HepG2 (cell line): ENCODE measurements around the gene MLLT10. TPM values are rescaled to one million over a fixed set of nuclear protein-coding genes. Genes with fewer than 3 reads are reported as not detected.

Experiments used
- ATAC-seq: fragments of 200-7000 bp; cut with Tn5 transposase; 3 replicates; pipeline ENCODE4 v1.9.1; 2020; ENCODE audit warnings: mild to moderate bottlenecking, moderate library complexity
- BruUV-seq: library from RNA; stranded (reverse); fragments of 400-500 nt; replicated peaks from 2 replicates; lab custom pipeline; 2021; lab: Mats Ljungman, UMichigan
- CTCF ChIA-PET: fragments of 300-600 bp; formaldehyde crosslinking; extraction: SDS; loops from one replicate; lab custom pipeline; 2021; ENCODE audit warnings: low total read pairs, inconsistent platforms, low intra/inter-chr PET ratio; lab: Yijun Ruan, JAX
- POLR2A ChIA-PET: fragments of 350-600 bp; sonication (Branson Sonifier 250); formaldehyde crosslinking; loops from one replicate; lab custom pipeline; 2020; ENCODE audit warnings: antibody characterized with exemption, inconsistent platforms; lab: Yijun Ruan, JAX
- DNase-seq: peaks from one replicate; pipeline ENCODE4 v3.0.0-alpha.2; 2015; ENCODE audit warnings: low spot score
- FAIRE-seq: peaks from 3 replicates; lab custom pipeline; 2011; peaks lifted over from hg19 to GRCh38; lab: Jason Lieb, UNC
- H2AFZ ChIP-seq: one replicate; pipeline ENCODE4 v1.6.1; 2011; ENCODE audit warnings: low read length, inconsistent platforms
- H3K27ac ChIP-seq: fragments of 300-600 bp; 3 replicates; pipeline ENCODE4 v1.8.0; 2011; ENCODE audit warnings: mixed run types, mild to moderate bottlenecking, mixed read lengths, low read length, inconsistent platforms; ENCODE audit not compliant: insufficient read depth; ENCODE audit errors: extremely low read length
- H3K27me3 ChIP-seq, 2 experiments: fragments of 200-600 bp in 1 of 2; 2 replicates in 1 of 2; 3 replicates in 1 of 2; pipeline versions ENCODE4 v1.6.0 to v1.8.0; 2011; ENCODE audit warnings: low read length in 2 of 2, mild to moderate bottlenecking in 2 of 2, moderate library complexity in 2 of 2, inconsistent platforms in 1 of 2; ENCODE audit not compliant: insufficient read depth in 2 of 2, control insufficient read depth in 1 of 2
- H3K36me3 ChIP-seq, 2 experiments: fragments of 200-600 bp in 1 of 2; replicated peaks in 1 of 2; 2 replicates in 1 of 2; 3 replicates in 1 of 2; pipeline versions ENCODE4 v1.5.1 to v1.8.0; 2011; ENCODE audit warnings: low read length in 2 of 2, inconsistent platforms in 1 of 2; ENCODE audit not compliant: insufficient read depth in 2 of 2, control insufficient read depth in 1 of 2
- H3K4me1 ChIP-seq: 2 replicates; pipeline ENCODE4 v1.5.1; 2012; ENCODE audit warnings: low read length, inconsistent platforms; ENCODE audit not compliant: insufficient read depth
- H3K4me2 ChIP-seq: 2 replicates; pipeline ENCODE4 v1.6.0; 2011; ENCODE audit warnings: low read depth, low read length, inconsistent platforms
- H3K4me3 ChIP-seq, 3 experiments: fragments of 200-600 bp in 1 of 3; sonication (generic), shearing (Covaris generic) in 1 of 3; replicated peaks in 1 of 3; 2 replicates each; pipeline ENCODE4 v1.5.1; 2011 to 2016; ENCODE audit warnings: low read length in 3 of 3, inconsistent platforms in 2 of 3, low read depth in 2 of 3, mild to moderate bottlenecking in 2 of 3, control low read depth in 1 of 3, mixed read lengths in 1 of 3; ENCODE audit not compliant: insufficient read depth in 1 of 3
- H3K79me2 ChIP-seq: one replicate; pipeline ENCODE4 v1.6.1; 2011; ENCODE audit warnings: low read length, inconsistent platforms; ENCODE audit not compliant: insufficient read depth
- H3K9ac ChIP-seq: 2 replicates; pipeline ENCODE4 v1.6.0; 2011; ENCODE audit warnings: mild to moderate bottlenecking, low read depth, low read length, inconsistent platforms; ENCODE audit not compliant: insufficient read depth
- H3K9me3 ChIP-seq: 2 replicates; pipeline ENCODE4 v1.5.1; 2012; ENCODE audit warnings: mild to moderate bottlenecking, low read length
- H4K20me1 ChIP-seq: 2 replicates; pipeline ENCODE4 v1.6.0; 2011; ENCODE audit warnings: inconsistent platforms, mild to moderate bottlenecking, low read length, moderate library complexity; ENCODE audit not compliant: insufficient read depth
- FOXA1 ChIP-seq, 2 experiments: fragments of 450-650 bp in 1 of 2; sonication (generic) in 1 of 2; formaldehyde crosslinking in 1 of 2; IDR thresholded peaks; 2 replicates each; pipeline versions ENCODE4 v1.4.0 to v1.6.1; 2016 to 2020; ENCODE audit warnings: missing genetic modification reagents in 1 of 2
- LCORL ChIP-seq, 2 experiments: fragments of 450-650 bp in 1 of 2; sonication (generic) in 1 of 2; formaldehyde crosslinking in 1 of 2; IDR thresholded peaks; 2 replicates each; pipeline versions ENCODE4 v1.5.0 to v1.6.1; 2017 to 2020; ENCODE audit warnings: antibody characterized with exemption in 1 of 2, missing genetic modification reagents in 1 of 2
- MEIS1 ChIP-seq: sonication (generic); formaldehyde crosslinking; IDR thresholded peaks from 2 replicates; pipeline ENCODE4 v1.9.0; 2021; ENCODE audit warnings: mild to moderate bottlenecking, missing genetic modification reagents, moderate library complexity, borderline replicate concordance
- MZF1 ChIP-seq: sonication (generic); formaldehyde crosslinking; IDR thresholded peaks from 2 replicates; pipeline ENCODE4 v1.8.1; 2023; ENCODE audit warnings: mild to moderate bottlenecking, missing genetic modification reagents, borderline replicate concordance
- NPAS2 ChIP-seq: sonication (generic); formaldehyde crosslinking; IDR thresholded peaks from 2 replicates; pipeline ENCODE4 v1.8.0; 2022; ENCODE audit warnings: mild to moderate bottlenecking, missing genetic modification reagents, borderline replicate concordance
- NR0B2 ChIP-seq: sonication (generic); formaldehyde crosslinking; IDR thresholded peaks from 2 replicates; pipeline ENCODE4 v1.4.0; 2020; ENCODE audit warnings: mild to moderate bottlenecking, missing genetic modification reagents
- POLR2A ChIP-seq, 2 experiments: IDR thresholded peaks; 2 replicates each; pipeline ENCODE4 v1.6.1; 2011; ENCODE audit warnings: low read depth in 2 of 2, low read length in 2 of 2, mild to moderate bottlenecking in 1 of 2, moderate library complexity in 1 of 2; ENCODE audit not compliant: insufficient read depth in 1 of 2
- SP4 ChIP-seq: sonication (generic); formaldehyde crosslinking; IDR thresholded peaks from 2 replicates; pipeline ENCODE4 v1.8.1; 2023; ENCODE audit warnings: mild to moderate bottlenecking, missing genetic modification reagents
- TGIF2 ChIP-seq: IDR thresholded peaks from 2 replicates; pipeline ENCODE4 v1.6.1; 2016; ENCODE audit warnings: control low read depth, missing compliant biosample characterization
- ZFP36L1 ChIP-seq: sonication (generic); formaldehyde crosslinking; IDR thresholded peaks from 2 replicates; pipeline ENCODE4 v1.8.0; 2022; ENCODE audit warnings: mild to moderate bottlenecking, missing genetic modification reagents, moderate library complexity
- ZNF431 ChIP-seq: sonication (generic); formaldehyde crosslinking; IDR thresholded peaks from 2 replicates; pipeline ENCODE4 v1.9.0; 2022; ENCODE audit warnings: missing genetic modification reagents, low read depth, mild to moderate bottlenecking, borderline replicate concordance
- ZNF564 ChIP-seq: sonication (generic); formaldehyde crosslinking; IDR thresholded peaks from 2 replicates; pipeline ENCODE4 v1.8.1; 2023; ENCODE audit warnings: mild to moderate bottlenecking, missing genetic modification reagents
- ZNF660 ChIP-seq: sonication (generic); formaldehyde crosslinking; IDR thresholded peaks from 2 replicates; pipeline ENCODE4 v1.5.1; 2020; ENCODE audit warnings: mild to moderate bottlenecking, low read depth, missing genetic modification reagents, borderline replicate concordance
- ZNF713 ChIP-seq: sonication (generic); formaldehyde crosslinking; IDR thresholded peaks from 2 replicates; pipeline ENCODE4 v1.4.0; 2020; ENCODE audit warnings: mild to moderate bottlenecking, missing genetic modification reagents
- ZNF790 ChIP-seq: sonication (generic); formaldehyde crosslinking; IDR thresholded peaks from 2 replicates; pipeline ENCODE4 v1.8.0; 2022; ENCODE audit warnings: missing genetic modification reagents, mild to moderate bottlenecking, borderline replicate concordance
- WGBS: methylation state at CpG from one replicate; pipeline ENCODE4 v1.1.6; 2017; ENCODE audit warnings: low lambda C conversion rate; 5-methylcytosine and 5-hydroxymethylcytosine counted together
- in situ Hi-C: cut with HindIII; loops from 2 replicates; pipeline ENCODE4 v1.10.0; 2017; ENCODE audit warnings: low pct_unique_long_range_greater_than_20kb; ENCODE audit not compliant: extremely low pct_ligation_motif_present
- intact Hi-C: fragments of 100-400 bp; cut with micrococcal nuclease; formaldehyde crosslinking; loops from one replicate; pipeline ENCODE4 v1.10.0; 2022; ENCODE audit not compliant: unreplicated experiment
- polyA plus RNA-seq, 8 experiments: library from polyadenylated mRNA; depleted of rRNA in 3 of 8; stranded (reverse) in 7 of 8; unstranded in 1 of 8; fragments of >200 nt; fragmentation: Illumina TruSeq in 4 of 8; extraction: Trizol in 4 of 8; gene quantifications; 2 replicates each; pipeline versions ENCODE4 v1.2.1 to v1.2.3, GENCODE V29; 2011 to 2016; ENCODE audit warnings: low read depth in 4 of 8, missing spikeins in 1 of 8, mixed read lengths in 1 of 8; ENCODE audit not compliant: insufficient read depth in 1 of 8
- total RNA-seq, 5 experiments: library from RNA; depleted of rRNA; stranded (reverse); fragments of >200 nt; fragmentation: Illumina TruSeq; extraction: Trizol; gene quantifications; 2 replicates each; pipeline ENCODE4 v1.2.3, GENCODE V29; 2016; ENCODE audit warnings: low read depth in 1 of 5
- TF ChIP-seq, protein P1 (sequence below): sonication (generic); formaldehyde crosslinking; IDR thresholded peaks from 2 replicates; pipeline ENCODE4 v1.4.0; 2020; ENCODE audit warnings: missing genetic modification reagents, mild to moderate bottlenecking, borderline replicate concordance

Gene MLLT10
- total and polyA plus RNA-seq, 2 of the 13 experiments (the other 11 are each of a cell fraction or from before 2014, with no cell fraction given): 51.3 to 84.1 TPM

- TF ChIP-seq, protein P1, sequence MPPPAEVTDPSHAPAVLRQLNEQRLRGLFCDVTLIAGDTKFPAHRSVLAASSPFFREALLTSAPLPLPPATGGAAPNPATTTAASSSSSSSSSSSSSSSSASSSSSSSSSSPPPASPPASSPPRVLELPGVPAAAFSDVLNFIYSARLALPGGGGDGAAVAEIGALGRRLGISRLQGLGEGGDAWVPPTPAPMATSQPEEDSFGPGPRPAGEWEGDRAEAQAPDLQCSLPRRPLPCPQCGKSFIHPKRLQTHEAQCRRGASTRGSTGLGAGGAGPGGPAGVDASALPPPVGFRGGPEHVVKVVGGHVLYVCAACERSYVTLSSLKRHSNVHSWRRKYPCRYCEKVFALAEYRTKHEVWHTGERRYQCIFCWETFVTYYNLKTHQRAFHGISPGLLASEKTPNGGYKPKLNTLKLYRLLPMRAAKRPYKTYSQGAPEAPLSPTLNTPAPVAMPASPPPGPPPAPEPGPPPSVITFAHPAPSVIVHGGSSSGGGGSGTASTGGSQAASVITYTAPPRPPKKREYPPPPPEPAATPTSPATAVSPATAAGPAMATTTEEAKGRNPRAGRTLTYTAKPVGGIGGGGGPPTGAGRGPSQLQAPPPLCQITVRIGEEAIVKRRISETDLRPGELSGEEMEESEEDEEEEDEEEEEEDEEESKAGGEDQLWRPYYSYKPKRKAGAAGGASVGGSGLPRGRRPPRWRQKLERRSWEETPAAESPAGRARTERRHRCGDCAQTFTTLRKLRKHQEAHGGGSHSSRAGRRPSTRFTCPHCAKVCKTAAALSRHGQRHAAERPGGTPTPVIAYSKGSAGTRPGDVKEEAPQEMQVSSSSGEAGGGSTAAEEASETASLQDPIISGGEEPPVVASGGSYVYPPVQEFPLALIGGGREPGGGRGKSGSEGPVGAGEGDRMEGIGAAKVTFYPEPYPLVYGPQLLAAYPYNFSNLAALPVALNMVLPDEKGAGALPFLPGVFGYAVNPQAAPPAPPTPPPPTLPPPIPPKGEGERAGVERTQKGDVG (CRISPR knock-in tag): no peak
- no peak for TF ChIP-seq MZF1
- TF ChIP-seq MEIS1 (CRISPR knock-in tag): no peak
- TF ChIP-seq, all 625 proteins: peak for 0
Measured at GRCh38 chr10:21750424-21750823, 216.4 kb downstream of the MLLT10 start (continued).

GRCh38 chr10:21751341-21752310 lies 217.6 kb downstream of the MLLT10 start:
- no peak overlapping the region for H3K27ac ChIP-seq
- no peaks in the 10 kb centered on the region for H3K9me3 ChIP-seq
- ChIA-PET CTCF (no interaction called here), POLR2A (no interaction called here)
- DNase-seq (no peak), FAIRE-seq (no peak), ATAC-seq (no peak)
- H4K20me1 ChIP-seq: no peaks in the 10 kb centered on the region
- no peak overlapping the region for H3K4me3 ChIP-seq
- TF ChIP-seq POLR2A (IDR thresholded peaks at IDR 0.05; ENCODE audit: insufficient read depth in 1 of 2, low read depth in 2 of 2, low read length in 2 of 2) (no peak), ZNF564 (CRISPR knock-in tag) (no peak), ZNF431 (CRISPR knock-in tag) (no peak), TGIF2 (CRISPR knock-in tag) (no peak), LCORL (IDR thresholded peaks at IDR 0.05) (no peak), LCORL (CRISPR knock-in tag; IDR thresholded peaks at IDR 0.05) (no peak), ZFP36L1 (CRISPR knock-in tag) (no peak), ZNF790 (no peak), SP4 (CRISPR knock-in tag) (no peak), ZNF660 (CRISPR knock-in tag) (no peak), NR0B2 (CRISPR knock-in tag) (no peak), NPAS2 (no peak), ZNF713 (CRISPR knock-in tag) (no peak), FOXA1 (IDR thresholded peaks at IDR 0.05) (no peak), FOXA1 (CRISPR knock-in tag; IDR thresholded peaks at IDR 0.05) (no peak)
- H3K9ac ChIP-seq: no peak overlapping the region
- in situ Hi-C loops (no loop called here), intact Hi-C loops (no loop called here)
- H3K79me2 ChIP-seq: no peaks in the 10 kb centered on the region
- H3K4me2 ChIP-seq: no peak overlapping the region
- H3K27me3 ChIP-seq: no peaks in the 10 kb centered on the region
- no peaks in the 10 kb centered on the region for H3K36me3 ChIP-seq
- H2AFZ ChIP-seq: no peak overlapping the region
- no TSS peak for BruUV-seq
- 76% methylated on average over 23 of the region's 26 CpGs for WGBS
- H3K4me1 ChIP-seq: peaks cover 18% of the 10 kb centered on the region
